T follicular helper cell (primary cell): Measurements from ENCODE around the gene UNKL.
A peak's percentile ranks its signal among the peaks of the same experiment; 100 is the strongest.

Experiments used
- DNase-seq: peaks from one replicate; pipeline ENCODE4 v3.0.0-alpha.2; 2020; ENCODE audit warnings: low read depth

Gene UNKL

DNA sequence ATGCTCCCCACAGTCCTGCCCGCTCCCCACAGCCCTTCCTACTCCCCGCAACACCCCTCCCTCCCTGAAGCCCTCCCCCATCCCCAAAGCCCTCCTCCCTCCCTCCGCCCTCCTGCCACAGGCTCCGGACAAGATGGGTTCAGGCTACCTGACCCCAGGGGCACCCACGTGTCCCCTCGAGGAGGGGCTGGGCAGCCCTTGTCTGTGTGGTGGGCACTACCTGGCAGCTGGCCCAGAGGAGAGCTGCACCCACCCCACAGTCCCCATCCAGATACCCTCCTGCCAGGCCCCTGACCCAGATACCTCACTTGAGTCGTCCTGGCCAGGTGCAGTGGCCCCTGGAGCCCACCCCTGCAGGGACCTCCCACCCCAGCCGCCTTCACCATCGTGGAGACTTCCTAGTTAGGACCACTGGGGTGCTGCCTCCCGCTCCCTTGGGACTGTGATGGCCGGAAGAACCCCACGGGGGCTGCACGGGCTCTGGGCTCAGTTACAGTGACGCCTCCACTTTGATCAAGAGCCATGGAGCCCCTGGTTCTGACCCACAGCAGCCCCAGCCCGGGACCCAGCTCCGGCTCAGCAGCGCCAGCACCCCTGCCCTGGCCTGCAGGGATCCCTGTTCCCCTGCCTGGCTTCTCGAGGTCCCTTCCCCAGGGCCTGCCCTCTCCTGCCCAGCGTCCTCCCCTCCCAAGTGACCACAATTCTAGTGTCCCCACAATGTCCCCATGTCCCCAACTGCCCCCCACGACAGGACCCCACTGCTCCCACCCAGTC, 17.2 kb upstream of the UNKL start:
- no peak for DNase-seq

DNA sequence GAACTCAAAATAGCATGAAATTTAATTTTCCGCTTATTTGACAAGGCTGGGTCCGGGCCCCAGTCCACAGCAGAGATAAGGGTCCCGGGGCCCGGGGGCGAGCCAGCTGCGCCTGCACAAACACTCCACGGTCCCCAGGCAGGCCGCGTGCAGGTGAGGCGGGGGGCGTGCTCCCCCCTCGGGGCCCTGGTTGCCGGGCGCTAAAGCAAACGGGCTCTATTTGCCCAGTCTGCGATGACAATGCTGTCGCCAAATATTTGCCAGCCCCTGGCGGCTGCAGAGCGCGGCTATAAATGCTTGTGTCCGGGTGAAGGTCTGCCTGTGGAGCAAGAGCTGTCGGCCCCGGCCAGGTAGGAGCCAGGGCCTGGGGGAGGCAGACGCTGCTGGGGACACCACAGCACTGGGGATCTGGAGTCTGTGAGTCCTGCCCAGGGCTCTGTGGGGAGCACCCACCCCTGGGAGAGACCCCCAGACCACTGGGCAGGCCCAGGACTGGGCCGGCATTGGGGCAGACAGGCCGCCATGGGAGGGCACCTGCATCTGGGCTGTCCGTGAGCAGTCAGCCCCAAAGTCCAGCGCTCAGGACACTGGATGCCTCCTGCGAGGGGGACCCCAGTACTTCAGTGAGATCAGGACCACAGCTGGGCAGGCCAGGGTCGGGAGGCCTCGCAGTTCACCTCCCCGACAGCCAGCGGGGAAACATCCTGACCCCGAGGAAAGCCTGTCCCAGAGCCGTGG, 16.4 kb upstream of the UNKL start, which contains the start of gene PERCC1:
PERCC1 (plus strand) TSS at position 320 of the 738 bp plus-strand sequence. CDS start 1,516 bp downstream, outside the sequence.
- DNase-seq, result no peak

DNA sequence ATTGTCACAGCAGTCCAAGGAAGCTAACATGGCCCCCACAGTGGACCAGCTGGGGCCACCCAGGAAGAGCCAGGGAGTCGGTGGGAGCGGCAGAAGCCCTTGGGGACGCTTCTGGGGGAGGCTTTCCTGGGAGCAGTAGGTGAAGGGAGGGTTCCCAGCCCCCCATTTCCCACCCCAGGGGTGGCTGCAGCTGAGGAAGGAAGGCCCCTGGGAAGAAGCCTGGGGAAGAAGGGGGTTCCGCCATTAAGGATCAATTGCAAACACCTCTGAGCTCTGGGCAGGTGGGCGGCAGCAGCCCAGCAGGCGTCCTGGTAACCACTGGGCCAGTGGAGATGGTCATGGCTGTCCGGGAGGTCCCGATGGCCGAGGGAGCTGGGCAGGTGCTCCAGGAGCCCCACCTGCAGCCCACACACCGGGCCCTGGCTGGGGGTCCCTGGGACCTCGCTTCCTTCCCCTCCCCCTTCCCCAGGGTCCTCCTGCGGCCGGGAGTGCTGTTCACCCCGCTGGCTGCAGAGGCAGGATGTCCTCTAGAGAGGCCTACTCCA, 15.8 kb upstream of the UNKL start:
- DNase-seq, result no peak

DNA sequence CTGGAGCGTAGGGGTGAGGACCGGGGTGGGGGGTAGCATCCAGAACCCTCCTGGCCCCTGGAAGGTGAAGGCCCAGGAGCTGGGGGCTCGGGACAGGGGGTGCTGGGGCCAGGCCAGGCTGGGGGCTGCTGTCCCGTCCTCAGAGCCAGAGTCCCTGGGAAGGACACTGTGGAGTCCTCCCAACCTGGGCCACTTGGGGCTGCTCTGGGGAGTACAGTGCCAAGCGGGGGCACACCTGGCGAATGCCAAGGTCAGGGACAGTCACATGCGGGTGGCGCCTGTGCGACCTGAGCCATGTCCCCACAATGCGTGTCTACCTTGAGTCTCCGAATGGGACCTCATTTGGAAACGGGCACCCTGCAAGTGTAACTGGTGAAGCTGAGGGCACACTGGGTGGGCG, 15.1 kb upstream of the UNKL start:
- DNase-seq, result no peak

DNA sequence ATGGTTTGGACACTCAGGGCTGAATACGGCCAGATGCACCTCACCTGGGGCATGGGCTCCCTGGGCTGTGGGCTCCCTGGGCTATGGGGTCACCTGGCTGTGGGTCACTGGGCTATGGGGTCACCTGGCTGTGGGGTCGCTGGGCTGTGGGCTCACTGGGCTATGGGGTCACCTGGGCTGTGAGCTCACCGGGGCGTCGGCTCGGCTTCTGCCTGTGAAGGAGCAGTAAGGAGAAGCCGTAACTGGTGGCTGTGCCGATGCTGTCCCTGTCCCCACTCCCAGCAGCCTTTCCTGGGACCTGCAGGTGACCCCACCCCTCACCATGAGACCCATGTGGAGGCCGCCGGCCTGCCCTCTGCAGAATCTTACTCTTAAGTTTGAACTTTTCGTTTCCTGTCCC, 14.5 kb upstream of the UNKL start:
- no peak for DNase-seq

DNA sequence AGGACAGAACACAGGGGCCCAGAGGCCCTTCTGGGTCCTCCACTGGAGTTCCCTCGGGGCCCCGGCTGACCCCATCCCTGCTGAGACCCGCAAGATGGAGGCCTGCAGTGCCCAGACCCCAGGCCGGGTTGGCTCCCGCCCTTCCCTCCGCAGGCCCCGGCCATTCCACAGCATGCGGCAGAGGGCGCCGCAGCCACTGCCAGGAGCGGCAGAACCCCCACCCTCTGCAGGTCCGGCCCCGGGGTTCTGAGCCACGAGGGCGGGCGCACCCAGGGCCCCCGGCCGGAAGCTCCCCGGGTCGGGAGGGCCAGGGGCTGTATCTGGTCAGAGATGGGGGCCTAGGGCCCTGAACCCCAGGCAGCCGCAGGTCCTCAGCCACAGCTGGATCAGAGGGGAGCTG, 14.0 kb upstream of the UNKL start:
- DNase-seq, result no peak

DNA sequence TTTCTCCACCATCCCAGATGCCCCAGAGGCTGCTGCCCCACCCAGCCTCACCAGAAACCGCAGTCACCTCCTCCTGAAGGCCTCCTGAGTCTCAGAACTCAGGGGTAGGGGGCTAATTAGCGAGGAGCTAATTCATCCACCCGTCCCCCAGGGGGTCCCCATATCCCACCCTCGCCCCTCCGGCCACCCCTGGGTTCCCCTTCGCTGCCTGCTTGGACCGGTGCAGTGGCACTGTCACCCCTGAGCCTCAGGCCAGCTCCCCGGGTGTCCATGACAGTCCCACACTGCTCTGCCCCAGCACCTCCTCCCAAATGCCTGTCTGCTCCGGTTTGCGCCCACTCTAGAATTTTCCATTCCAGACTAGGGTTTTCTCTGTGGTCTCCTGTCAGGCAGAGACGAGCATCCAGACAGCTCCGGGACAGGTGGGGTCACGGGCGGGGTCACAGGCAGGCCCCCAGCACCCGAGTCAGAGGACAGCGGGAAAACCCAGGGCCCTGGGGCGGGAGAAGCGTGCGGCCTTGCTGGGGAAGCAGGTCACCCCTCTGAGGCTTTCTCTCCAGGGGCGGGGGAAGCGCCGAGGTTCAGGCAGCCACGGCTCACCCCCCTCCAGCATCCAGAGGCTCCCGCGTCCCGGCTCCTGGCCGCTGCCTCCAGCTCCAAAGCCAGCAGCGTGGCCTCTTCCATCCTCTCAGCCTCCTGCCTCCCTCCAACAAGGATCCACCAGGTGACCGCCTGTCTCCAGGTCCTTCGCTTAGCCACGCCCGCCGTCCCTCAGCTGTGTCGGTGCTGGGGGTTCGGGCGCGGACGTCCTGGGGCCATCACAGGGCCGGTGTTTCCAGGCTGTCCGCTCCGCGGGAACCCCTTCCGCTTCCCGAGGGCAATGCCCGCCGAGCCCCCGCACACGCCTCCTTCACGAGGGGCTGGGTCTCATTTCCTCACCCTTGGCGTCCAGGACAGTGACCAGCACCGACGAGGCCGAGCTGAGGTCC, 13.3 kb upstream of the UNKL start:
- DNase-seq, result no peak

DNA sequence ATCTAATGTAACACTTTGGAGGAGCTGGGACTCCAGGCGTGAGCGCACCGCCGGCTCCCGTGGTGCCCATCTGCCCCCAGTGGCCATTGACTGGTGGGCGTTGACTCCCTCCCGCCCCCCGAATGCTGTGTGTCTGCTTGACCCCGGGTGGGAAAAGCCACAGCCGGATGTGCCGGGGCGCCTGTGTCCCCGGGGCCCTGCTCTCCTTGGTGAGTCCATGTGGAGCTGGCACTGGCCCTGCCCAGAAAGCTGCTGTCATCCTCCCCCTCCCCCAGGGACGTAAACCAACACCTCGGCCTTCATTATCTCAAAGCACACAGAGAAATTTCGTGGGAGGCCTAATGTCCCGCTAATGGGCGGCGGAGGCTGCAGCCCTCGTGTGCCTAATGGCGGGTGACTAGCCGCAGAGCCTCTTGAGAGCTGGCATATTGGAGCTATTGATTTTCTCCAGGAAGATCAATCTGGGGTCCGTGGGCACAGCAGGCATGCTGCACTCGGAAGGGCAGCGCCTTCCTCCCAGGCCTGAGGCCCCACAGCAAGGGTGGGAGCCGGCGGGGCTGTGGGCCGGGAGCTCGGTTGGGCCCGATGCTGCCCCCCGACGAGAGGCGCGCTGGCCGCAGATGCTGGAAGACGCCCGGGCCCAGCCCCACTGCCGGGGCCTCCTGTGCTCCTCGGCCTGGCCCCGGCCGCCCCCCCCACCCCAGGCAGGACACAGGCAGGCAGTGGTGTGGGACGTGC, 12.4 kb upstream of the UNKL start:
- DNase-seq, result no peak

DNA sequence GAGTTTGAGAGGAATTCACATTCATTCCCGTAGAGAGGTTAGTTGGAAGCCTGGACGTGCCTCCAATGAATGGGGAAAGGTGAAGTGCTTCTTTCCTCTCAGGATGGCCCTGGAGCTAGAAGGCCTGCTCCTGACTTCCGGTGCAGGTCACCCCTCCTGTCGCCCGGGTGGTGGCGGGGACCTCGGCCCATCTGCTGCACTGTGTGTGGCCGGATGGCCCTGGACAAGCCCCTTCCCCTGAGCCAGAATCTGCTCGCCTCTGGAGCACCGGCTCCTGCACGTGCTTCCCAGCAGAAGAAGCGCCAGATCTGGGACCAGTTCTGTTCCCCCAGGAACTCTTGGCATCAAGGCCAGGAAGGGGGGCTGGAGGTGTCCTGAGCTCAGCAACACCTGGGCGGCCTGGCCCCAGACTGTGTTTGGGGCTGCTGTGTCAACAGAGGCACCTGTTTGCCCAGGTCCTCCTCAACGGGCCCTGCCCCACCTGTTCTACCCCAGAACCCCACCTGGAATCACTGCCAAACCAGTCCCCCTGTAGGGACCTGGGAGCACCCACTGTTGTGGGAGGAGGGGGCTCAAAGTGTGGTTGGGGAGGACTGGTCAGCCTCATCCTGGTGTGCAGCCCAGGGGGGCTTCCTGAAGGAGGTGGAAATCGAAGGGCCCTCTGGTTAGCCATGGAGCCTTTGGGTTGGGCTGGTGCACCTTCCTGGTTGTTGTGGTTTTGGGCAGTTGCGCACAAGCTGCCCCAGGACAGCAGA, 11.3 kb upstream of the UNKL start:
- no peak for DNase-seq

DNA sequence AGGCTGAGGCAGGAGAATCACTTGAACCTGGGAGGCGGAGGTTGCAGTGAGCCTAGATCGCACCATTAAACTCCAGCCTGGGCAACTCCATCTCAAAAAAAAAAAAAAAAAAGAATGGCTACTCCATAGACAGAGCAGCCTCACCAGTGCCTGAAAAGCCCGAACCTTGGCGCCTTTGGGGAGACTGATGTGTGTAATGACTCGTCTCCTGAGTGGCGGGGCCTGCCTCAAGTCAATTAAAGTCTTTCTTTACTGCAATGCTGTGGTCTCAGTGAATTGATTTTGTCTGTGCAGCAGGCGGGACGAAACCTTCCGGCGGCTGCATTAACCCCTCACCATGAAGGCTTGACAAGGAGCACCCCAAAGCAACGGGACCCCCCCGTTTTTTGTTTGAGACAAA, 9.5 kb upstream of the UNKL start:
- no peak for DNase-seq

DNA sequence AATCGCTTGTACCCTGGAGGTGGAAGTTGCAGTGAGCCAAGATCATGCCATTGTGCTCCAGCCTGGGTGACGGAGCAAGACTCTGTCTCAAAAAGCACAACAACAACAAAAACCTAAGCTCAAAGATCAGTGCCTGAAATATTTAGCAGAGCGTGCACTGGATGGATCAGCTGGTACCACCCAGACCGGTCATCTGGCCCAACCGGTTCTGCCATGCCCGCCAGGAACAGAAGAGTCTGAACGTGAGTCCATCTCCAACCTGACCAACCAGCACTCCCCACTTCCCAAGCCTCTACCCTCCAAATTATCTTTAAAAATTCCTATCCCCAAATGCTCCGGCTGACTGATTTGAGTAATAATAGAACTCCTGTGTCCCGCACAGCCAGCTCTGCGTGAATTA, 7.6 kb upstream of the UNKL start:
- DNase-seq, result no peak

DNA sequence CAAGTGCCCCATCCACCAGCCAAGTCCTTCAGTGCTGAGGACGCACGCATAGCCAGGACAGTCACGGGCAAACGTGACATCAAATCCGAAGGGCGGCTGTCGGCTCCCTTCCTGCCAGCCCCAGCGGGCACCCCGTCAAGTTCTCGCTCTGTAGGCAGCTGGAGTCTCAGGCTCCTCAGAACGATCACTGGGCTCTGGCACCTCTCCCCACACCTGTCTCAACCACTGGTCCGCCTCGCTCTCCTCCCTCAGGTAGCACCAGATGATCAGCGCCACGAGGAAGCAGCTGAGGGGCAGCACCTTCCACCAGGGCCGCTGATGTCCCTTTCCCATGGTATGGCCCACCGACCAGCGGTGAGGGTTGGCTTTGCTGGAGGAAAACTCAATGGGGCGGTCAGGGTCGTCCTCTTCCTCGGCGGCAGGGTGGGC, 5.6 kb upstream of the UNKL start:
- DNase-seq, result no peak

DNA sequence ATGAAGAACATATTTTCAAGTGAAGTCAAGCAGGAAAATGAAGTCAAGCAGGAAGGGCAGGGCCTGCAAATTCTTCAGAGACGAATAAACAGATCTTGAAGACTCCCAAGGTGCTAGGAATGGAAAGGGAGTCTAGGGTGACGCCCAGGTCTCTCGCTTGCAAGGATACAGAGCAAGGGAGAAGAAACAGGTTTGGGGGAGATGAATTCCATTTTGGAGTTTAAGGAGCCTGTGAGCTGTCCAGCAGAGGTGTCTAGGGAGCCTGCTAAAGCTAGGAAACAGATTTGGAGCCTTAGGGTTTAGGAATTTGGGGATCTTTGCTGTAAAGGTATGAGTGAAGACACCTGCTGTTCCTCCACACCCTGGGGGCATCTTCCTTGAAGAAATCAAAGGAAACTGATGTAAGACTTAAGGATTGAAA, 2.0 kb upstream of the UNKL start:
- DNase-seq, result no peak

DNA sequence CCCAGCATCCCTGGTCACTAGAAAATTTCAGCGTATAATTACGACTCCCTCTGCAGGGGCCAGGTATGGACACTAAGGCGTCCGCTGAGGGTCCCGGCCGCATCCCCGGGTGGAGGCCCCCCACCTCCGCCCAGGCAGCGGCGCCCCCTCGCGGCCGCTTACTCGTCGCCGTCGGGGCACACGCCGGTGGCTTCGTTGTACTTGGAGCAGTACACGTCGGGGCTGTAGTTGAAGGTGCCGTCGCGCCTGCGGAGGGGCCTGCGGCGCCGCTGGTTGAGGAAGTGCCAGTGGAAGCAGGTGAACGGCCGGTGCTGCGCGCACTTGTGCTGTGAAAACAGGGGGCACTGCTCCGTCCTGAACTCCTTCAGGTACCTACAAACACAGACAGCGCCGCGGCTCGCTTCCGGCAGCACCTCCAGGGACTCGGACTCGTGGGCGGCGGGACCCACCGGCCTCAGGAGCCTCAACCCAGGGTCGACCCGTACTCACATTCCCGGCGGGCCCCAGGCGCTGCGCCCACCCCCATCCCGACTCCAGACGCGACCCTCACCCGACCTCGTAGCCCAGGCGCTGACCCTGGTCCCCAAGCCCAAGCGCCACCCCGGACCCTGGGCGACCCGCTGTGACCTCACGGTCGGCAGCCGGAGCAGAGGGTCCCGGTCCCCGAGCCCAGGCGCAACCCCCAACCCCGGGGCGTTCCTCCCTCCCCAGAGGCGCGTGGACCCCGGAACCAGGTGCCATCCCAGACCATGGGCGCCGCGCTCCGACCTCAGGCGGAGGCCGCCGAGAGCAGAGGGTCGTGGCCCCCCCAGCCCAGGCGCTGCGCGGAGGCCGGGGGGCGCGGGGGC, 596 bp downstream of the UNKL start:
- DNase-seq, result peak; percentile 46

DNA sequence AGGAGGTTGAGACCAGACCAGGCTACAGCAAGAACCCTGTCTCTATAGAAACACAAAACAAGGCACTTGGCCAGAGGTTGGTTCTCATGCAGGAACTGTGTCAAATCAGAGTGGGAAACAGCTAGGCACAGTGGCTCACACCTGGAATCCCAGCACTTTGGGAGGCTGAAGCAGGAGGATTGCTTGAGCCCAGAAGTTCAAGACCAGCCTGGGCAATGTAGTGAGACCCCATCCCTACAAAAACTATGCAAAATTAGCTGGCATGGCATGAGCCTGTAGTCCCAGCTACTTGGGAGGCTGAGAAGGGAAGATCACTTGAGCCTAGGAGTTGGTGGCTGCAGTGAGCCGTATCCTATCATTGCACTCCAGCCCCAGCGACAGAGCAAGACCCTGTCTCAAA, 1.7 kb downstream of the UNKL start:
- no peak for DNase-seq

DNA sequence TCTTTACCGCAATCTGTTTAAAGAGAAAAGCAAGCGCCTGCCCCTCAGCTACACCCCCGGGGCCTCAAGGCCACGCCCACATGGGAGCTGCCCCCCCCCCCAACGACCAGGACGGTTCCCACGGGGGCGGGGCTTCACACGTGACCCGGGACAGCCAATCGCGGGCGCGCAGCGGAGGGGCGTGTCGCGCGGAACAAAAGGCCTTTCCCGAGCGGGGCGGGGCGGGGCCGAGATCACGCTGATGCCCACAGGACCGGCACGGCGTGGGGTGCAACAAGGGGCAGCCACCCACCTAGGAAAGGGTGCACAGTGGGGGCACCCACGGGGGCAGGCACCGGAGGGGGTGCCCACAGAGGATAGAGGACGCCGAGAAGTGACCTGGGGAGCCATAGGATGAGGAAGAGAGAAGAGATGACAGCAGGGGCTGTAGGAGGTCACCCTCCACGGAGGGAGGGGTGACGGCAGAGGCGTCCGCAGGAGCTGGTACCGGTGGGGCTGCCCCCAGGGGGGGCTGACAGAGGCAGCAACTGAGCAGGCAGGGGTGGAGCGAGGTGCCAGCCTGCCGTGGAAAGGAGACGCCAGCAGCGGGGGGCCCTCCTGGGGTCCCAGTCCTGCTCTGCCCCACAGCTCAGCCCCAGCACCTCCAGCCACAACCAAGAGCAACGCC, 6.2 kb downstream of the UNKL start:
- DNase-seq, result peak; percentile 92

DNA sequence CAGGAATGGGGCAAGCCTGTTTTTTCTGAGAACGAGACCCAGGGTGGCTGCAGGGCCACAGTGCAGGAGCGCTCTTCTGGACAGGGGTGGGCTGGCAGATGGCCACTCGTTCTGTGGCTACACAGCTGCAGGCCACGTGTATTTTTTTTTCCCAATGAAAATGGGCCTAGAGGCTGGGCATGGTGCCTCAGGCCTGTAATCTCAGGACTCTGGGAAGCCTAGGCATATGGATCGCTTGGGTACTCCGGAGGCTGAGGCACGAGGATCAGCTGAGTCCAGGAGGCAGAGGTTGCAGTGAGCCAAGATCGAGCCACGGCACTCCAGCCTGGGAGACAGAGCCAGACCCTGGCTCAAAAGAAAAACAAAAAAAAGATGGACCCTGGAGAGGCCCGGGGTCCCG, 6.8 kb downstream of the UNKL start:
- no peak for DNase-seq

DNA sequence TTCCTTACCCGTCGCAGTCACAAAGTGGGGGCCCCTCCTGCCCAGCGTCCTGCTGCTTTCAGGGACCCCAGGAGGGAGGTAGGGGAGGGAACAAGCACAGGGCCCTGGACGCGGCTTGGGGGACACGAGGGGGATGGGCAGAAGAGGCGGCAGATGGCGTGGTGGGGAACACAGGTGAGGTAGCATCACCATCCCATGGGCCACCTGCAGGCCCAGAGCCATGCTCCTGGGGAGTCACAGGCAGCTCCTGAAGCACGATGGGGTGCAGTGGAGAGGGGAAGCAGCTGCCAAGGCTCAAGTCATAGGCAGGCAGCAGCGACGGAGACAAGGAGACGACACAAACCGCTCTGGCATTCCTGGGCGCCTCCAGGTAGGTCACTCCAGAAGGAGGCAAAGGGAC, 10.8 kb downstream of the UNKL start:
- no peak for DNase-seq

DNA sequence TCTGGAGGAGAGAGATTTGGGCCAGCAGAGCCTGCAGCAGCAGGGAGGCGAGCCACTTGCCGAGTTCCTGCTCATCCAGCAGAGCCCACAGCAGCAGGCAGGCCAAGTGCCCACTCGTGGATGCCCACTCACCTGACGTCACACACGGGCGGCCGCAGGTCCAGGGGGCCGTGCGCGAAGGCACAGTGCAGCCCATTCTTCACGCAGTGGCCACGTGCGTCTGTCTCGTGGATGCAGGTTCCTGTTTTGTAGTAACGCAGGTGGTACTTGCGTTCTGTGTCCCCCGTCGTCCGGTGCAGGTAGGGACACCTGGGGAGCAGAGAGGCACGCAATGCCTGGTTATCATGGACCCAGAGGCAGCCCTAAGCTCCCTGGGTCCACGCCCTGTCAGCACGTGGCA, 11.5 kb downstream of the UNKL start:
- DNase-seq, result no peak
